B cell (primary cell): ENCODE measurements around the gene C10orf90. TPM values are rescaled to one million over a fixed set of nuclear protein-coding genes. Genes with fewer than 3 reads are reported as not detected.

Experiments
- ATAC-seq: fragments of 200-7000 bp; cut with Tn5 transposase; one replicate; pipeline ENCODE4 v1.10.0; 2021; ENCODE audit warnings: low read depth, mild to moderate bottlenecking, moderate number of reproducible peaks, moderate library complexity
- CTCF ChIA-PET: fragments of 350-600 bp; sonication (Branson Sonifier 250); formaldehyde crosslinking; loops from one replicate; lab custom pipeline; 2021; ENCODE audit warnings: antibody characterized with exemption, inconsistent platforms; lab: Charles Lee
- POLR2A ChIA-PET: fragments of 350-600 bp; sonication (Branson Sonifier 250); formaldehyde crosslinking; loops from one replicate; lab custom pipeline; 2021; ENCODE audit warnings: antibody characterized with exemption; lab: Charles Lee
- DNase-seq: peaks from one replicate; pipeline ENCODE4 v3.0.0; 2013
- H2AFZ ChIP-seq: 2 replicates; pipeline ENCODE4 v1.6.1; 2012; ENCODE audit warnings: mild to moderate bottlenecking, low read depth, low read length; ENCODE audit not compliant: insufficient read depth, poor library complexity, severe bottlenecking
- H3K27ac ChIP-seq, 2 donors: 1 replicate in 1 of 2; 2 replicates in 1 of 2; pipeline ENCODE4 v1.5.1; 2012 to 2013; ENCODE audit warnings: low read length in 2 of 2, mild to moderate bottlenecking in 2 of 2, moderate library complexity in 1 of 2
- H3K27me3 ChIP-seq, 4 experiments: fragments of 200-600 bp in 1 of 4; sonication (generic) in 1 of 4; replicated peaks in 1 of 4; 1 replicate in 2 of 4; 2 replicates in 2 of 4; pipeline versions ENCODE4 v1.6.1 to v1.7.0; 2013 to 2016; ENCODE audit warnings: low read length in 3 of 4, mild to moderate bottlenecking in 2 of 4, mixed read lengths in 1 of 4, moderate library complexity in 1 of 4; ENCODE audit not compliant: insufficient read depth in 4 of 4, control insufficient read depth in 3 of 4; ENCODE audit errors: control extremely low read depth in 1 of 4
- H3K36me3 ChIP-seq, 2 experiments: replicated peaks in 1 of 2; 1 replicate in 1 of 2; 2 replicates in 1 of 2; pipeline versions ENCODE4 v1.6.1 to v1.7.1; 2013; ENCODE audit warnings: low read length in 1 of 2; ENCODE audit not compliant: insufficient read depth in 2 of 2, control insufficient read depth in 1 of 2; ENCODE audit errors: control extremely low read depth in 1 of 2, extremely low read depth in 1 of 2
- H3K4me1 ChIP-seq, 2 donors: fragments of 200-600 bp in 1 of 2; sonication (generic) in 1 of 2; 1 replicate in 1 of 2; 2 replicates in 1 of 2; pipeline versions ENCODE4 v1.5.1 to v1.6.1; 2013 to 2017; ENCODE audit warnings: low read length in 2 of 2; ENCODE audit not compliant: control insufficient read depth in 2 of 2, insufficient read depth in 2 of 2
- H3K4me2 ChIP-seq: replicated peaks from 2 replicates; pipeline ENCODE3; 2012; ENCODE audit warnings: mild to moderate bottlenecking, low read depth, low read length; ENCODE audit not compliant: poor library complexity, severe bottlenecking
- H3K4me3 ChIP-seq, 5 experiments: fragments of 200-600 bp in 1 of 5; sonication (generic) in 1 of 5; 1 replicate in 3 of 5; 2 replicates in 2 of 5; pipeline versions ENCODE4 v1.5.1 to v1.7.0; 2011 to 2016; ENCODE audit warnings: low read length in 4 of 5, mild to moderate bottlenecking in 4 of 5, low read depth in 2 of 5, control low read depth in 1 of 5, moderate library complexity in 1 of 5; ENCODE audit not compliant: insufficient read depth in 1 of 5; ENCODE audit errors: control extremely low read depth in 1 of 5, extremely low read depth in 1 of 5
- H3K79me2 ChIP-seq: fragments of 200-600 bp; sonication (generic); one replicate; pipeline ENCODE4 v1.6.0; 2016; ENCODE audit warnings: low read length; ENCODE audit not compliant: control insufficient read depth, insufficient read depth
- H3K9ac ChIP-seq: fragments of 200-600 bp; sonication (generic); 2 replicates; pipeline ENCODE4 v1.6.1; 2017; ENCODE audit warnings: mild to moderate bottlenecking, low read length, moderate library complexity
- H3K9me3 ChIP-seq, 3 donors: one replicate each; pipeline versions ENCODE4 v1.6.1 to v1.7.1; 2013; ENCODE audit warnings: low read length in 2 of 3; ENCODE audit not compliant: control insufficient read depth in 2 of 3, insufficient read depth in 1 of 3; ENCODE audit errors: control extremely low read depth in 1 of 3
- H4K20me1 ChIP-seq: 2 replicates; pipeline ENCODE4 v1.6.0; 2012; ENCODE audit warnings: mild to moderate bottlenecking, low read length; ENCODE audit not compliant: insufficient read depth, control insufficient read depth, poor library complexity, severe bottlenecking
- H3K27ac Mint-ChIP-seq: one replicate; pipeline ENCODE4 v1.8.0; 2021; ENCODE audit warnings: mixed read lengths
- H3K27me3 Mint-ChIP-seq: one replicate; pipeline ENCODE4 v1.8.0; 2021; ENCODE audit warnings: mixed read lengths
- H3K4me1 Mint-ChIP-seq: one replicate; pipeline ENCODE4 v1.8.0; 2021; ENCODE audit warnings: mixed read lengths
- H3K4me3 Mint-ChIP-seq: one replicate; pipeline ENCODE4 v1.8.0; 2021; ENCODE audit warnings: mixed read lengths
- H3K9me3 Mint-ChIP-seq: one replicate; pipeline ENCODE4 v1.8.0; 2022; ENCODE audit warnings: mixed read lengths; ENCODE audit not compliant: insufficient read depth
- EZH2 ChIP-seq: IDR thresholded peaks from 2 replicates; pipeline ENCODE4 v1.6.1; 2012; ENCODE audit warnings: borderline replicate concordance, low read depth, mild to moderate bottlenecking, moderate library complexity, low read length; ENCODE audit not compliant: insufficient read depth, poor library complexity, severe bottlenecking
- WGBS: methylation state at CpG from one replicate; pipeline ENCODE4 v1.1.5; 2013; ENCODE audit warnings: missing lambda C conversion rate; ENCODE audit not compliant: insufficient coverage; 5-methylcytosine and 5-hydroxymethylcytosine counted together
- intact Hi-C: fragments of 100-400 bp; cut with micrococcal nuclease; formaldehyde crosslinking; loops from one replicate; pipeline ENCODE4 v1.10.0; 2022
- polyA plus RNA-seq: library from polyadenylated mRNA; depleted of rRNA; stranded (reverse); fragments of >200 nt; gene quantifications from 2 replicates; pipeline ENCODE4 v1.2.3, GENCODE V29; 2012
- total RNA-seq, 2 donors: library from RNA; stranded (reverse); fragments of 120-200 nt in 1 of 2; gene quantifications; 1 replicate in 1 of 2; 2 replicates in 1 of 2; pipeline versions ENCODE4 v1.2.3 to v1.2.4, GENCODE V29; 2013 to 2022
- TF ChIP-seq, protein P1 (sequence below): fragments of 200-600 bp; IDR thresholded peaks from one replicate; pipeline ENCODE4 v1.8.0; 2022; ENCODE audit warnings: antibody characterized with exemption, mild to moderate bottlenecking

Gene C10orf90
- total and polyA plus RNA-seq, 2 donors (not counting 1 experiment from before 2014, with no cell fraction given): not detected

DNA sequence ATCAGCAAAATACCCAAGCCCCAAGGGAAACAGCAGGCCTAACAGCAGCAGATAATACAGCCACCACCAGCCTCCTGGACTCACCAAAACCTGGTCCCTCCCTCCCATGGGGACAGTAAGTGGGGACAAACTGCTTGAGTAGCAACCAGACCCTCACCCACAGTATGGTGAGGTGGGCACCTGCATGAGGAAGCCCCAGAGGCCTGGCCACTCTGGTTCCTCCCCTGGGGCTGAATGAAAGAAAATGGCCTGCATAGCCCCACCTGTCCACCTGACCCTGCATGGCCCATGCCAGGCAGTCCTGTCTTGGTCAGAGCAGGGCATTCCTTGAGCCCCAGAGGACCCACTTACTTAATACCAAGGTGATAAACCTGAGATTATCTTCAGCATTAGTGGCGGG is 13.0 kb upstream of the C10orf90 start:
- POLR2A ChIA-PET: no interaction called here
- Histone ChIP-seq H3K9me3 (peaks cover 0 to 23% (median 0%) of the 10 kb centered on the region in 3 donors), H3K4me2 (no peak overlapping the region), H3K4me3 (no peak overlapping the region), H4K20me1 (no peaks in the 10 kb centered on the region), H3K4me1 (no peaks in the 10 kb centered on the region), H3K27ac (no peak overlapping the region), H3K9ac (no peak overlapping the region), H3K79me2 (no peaks in the 10 kb centered on the region), H2AFZ (no peak overlapping the region), H3K27me3 (no peaks in the 10 kb centered on the region), H3K36me3 (no peaks in the 10 kb centered on the region)
- ATAC-seq (no peak), DNase-seq (no peak)
- Mint-ChIP-seq H3K9me3 (peaks cover 3% of the 10 kb centered on the region), H3K4me3 (no peak overlapping the region), H3K4me1 (no peaks in the 10 kb centered on the region), H3K27me3 (no peaks in the 10 kb centered on the region), H3K27ac (no peak overlapping the region)
- intact Hi-C loops: no loop called here
- CTCF ChIA-PET: no interaction called here
- WGBS: no CpG with 5 or more reads among the region's 1 CpG
- no peak for TF ChIP-seq EZH2
- TF ChIP-seq, protein P1, sequence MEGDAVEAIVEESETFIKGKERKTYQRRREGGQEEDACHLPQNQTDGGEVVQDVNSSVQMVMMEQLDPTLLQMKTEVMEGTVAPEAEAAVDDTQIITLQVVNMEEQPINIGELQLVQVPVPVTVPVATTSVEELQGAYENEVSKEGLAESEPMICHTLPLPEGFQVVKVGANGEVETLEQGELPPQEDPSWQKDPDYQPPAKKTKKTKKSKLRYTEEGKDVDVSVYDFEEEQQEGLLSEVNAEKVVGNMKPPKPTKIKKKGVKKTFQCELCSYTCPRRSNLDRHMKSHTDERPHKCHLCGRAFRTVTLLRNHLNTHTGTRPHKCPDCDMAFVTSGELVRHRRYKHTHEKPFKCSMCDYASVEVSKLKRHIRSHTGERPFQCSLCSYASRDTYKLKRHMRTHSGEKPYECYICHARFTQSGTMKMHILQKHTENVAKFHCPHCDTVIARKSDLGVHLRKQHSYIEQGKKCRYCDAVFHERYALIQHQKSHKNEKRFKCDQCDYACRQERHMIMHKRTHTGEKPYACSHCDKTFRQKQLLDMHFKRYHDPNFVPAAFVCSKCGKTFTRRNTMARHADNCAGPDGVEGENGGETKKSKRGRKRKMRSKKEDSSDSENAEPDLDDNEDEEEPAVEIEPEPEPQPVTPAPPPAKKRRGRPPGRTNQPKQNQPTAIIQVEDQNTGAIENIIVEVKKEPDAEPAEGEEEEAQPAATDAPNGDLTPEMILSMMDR: no peak

DNA sequence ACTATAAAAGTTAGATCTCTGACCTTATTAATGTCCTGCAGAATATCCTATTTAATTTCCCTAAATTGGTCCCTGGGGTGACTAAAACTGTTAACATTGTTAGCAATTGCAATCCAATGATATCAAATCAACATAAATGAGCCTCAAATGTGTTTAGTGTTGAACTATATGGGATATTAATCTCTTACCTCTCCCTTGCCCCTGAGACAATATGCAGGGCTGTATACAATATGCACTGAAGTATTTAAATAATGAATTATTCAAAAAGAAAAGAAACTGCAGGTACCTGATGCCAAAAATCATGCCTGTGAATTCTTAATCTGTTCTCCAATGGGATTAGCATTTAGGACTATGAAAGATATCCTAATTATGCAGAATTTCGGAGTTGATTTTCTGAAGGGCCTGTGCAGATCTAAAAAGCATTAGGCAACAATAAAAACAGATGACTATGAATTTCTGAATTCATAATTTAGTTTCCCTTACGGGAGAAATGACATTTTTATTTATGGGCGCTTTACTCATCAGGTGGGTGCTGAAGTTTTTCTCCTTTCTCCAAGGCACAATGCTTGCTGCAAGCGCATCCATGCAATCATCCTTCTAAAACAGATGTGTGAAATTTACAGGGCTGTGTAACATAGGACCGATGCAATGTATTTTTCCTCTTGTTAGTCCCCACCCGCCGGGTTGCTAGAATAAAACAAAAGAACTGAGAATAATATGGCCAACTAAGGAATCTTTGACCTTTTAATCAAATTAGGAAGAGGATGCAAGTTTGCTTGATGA is 5.4 kb upstream of the C10orf90 start:
- Histone ChIP-seq H3K27ac (no peak overlapping the region), H3K79me2 (no peaks in the 10 kb centered on the region), H2AFZ (no peak overlapping the region), H3K27me3 (no peaks in the 10 kb centered on the region), H3K4me3 (no peak overlapping the region), H3K9ac (no peak overlapping the region), H3K9me3 (peaks cover 0 to 5% (median 0%) of the 10 kb centered on the region in 3 donors), H3K4me1 (no peaks in the 10 kb centered on the region), H4K20me1 (no peaks in the 10 kb centered on the region), H3K36me3 (no peaks in the 10 kb centered on the region), H3K4me2 (no peak overlapping the region)
- H3K4me1 Mint-ChIP-seq: no peaks in the 10 kb centered on the region
- no peak for ATAC-seq
- peaks cover 2% of the 10 kb centered on the region for H3K9me3 Mint-ChIP-seq
- intact Hi-C loops: no loop called here
- DNase-seq: no peak
- 100% methylated on average over 3 of the region's 7 CpGs for WGBS
- ChIA-PET CTCF (no interaction called here), POLR2A (no interaction called here)
- H3K27me3 Mint-ChIP-seq: no peaks in the 10 kb centered on the region
- no peak overlapping the region for H3K27ac Mint-ChIP-seq
- H3K4me3 Mint-ChIP-seq: no peak overlapping the region
- TF ChIP-seq, protein P1: no peak
- no peak for TF ChIP-seq EZH2
